ENCODE results near the gene SCAF1.
A peak's percentile ranks its signal among the peaks of the same experiment; 100 is the strongest.

Gene SCAF1

DNA sequence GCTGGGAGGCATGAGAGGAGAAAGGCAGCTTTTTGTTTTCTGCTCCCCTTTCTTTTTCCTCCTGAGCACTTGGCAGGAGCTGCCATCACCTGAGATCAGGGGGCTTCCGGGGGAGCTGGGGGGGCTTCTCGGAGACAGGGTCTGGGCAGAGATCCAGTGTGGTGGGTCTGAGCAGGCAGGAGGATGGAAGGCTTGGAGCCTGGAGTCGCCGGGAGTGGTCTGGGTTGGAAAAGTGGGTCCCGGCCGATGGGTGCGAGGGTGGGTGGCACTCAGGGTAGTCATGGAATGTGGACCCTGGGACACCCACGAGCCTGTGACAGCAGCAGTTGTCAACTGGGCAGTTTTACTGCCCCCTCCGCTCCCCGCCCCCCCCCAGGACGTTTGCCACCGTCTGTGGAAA, 45.1 kb downstream of the SCAF1 start:
- DNase-seq (ENCODE audit: low read depth in 2 of 2) = no peak

DNA sequence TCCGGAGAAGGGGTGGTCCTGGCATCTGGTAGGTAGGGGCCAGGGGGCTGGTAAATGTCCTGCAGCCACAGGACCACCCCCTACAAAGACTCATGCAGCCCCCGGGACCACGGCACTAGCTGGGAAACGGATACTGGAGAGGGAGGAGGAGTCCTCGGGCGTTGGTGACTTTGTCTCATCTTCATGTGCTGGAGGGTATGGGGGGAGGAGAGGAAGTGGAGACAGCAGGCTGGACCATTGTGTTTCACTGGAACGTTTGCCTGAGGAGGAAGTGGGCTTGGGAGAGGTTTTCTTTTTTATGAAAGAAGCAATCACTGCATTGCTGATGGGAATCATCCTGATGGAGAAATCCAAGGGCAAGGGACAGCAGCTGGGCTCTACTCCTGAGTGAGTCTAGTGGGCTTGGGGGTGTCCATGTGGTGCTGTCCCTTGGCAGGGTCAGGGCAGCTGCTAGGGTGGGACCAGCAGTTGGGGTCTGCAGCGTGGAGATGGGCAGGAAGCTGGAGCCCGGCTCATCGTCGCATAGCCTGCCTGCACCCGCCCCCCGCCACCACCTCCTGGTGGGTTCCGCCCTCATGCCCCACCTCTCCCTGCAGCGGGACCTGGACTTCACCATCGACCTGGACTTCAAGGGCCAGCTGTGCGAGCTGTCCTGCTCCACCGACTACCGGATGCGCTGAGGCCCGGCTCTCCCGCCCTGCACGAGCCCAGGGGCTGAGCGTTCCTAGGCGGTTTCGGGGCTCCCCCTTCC, 45.7 kb downstream of the SCAF1 start:
- DNase-seq (ENCODE audit: low read depth in 2 of 2) = no peak

DNA sequence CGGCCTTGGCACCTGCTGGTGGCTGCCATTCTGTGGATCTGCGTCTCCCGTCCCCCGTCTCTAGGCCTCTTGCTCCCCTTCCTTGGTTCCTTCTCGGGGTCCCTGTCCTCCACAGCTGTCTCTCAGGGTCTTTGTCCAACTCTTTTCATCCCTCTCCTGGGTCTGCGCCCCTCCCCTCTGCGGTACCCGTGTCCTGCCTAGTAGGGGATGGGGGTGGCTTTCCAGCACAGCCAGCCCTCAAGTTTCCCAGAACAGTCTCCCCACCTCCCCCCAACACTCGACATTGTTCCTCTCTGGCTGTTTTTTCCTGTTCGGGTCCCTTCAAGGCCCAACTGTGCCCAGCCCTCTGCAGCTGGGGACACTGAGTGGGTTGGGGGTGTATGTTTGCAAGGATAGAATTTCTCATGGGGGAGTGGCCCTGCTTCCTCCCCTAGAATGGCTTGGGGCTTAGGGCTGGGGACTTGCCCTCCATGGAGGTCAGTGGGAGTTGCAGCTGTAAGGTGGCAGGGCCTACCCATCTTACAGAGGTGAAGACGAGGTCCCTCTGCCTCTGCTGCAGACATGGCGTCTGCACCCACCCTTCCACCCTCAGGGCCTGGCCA, 46.6 kb downstream of the SCAF1 start:
- DNase-seq (ENCODE audit: low read depth in 2 of 2) = no peak

DNA sequence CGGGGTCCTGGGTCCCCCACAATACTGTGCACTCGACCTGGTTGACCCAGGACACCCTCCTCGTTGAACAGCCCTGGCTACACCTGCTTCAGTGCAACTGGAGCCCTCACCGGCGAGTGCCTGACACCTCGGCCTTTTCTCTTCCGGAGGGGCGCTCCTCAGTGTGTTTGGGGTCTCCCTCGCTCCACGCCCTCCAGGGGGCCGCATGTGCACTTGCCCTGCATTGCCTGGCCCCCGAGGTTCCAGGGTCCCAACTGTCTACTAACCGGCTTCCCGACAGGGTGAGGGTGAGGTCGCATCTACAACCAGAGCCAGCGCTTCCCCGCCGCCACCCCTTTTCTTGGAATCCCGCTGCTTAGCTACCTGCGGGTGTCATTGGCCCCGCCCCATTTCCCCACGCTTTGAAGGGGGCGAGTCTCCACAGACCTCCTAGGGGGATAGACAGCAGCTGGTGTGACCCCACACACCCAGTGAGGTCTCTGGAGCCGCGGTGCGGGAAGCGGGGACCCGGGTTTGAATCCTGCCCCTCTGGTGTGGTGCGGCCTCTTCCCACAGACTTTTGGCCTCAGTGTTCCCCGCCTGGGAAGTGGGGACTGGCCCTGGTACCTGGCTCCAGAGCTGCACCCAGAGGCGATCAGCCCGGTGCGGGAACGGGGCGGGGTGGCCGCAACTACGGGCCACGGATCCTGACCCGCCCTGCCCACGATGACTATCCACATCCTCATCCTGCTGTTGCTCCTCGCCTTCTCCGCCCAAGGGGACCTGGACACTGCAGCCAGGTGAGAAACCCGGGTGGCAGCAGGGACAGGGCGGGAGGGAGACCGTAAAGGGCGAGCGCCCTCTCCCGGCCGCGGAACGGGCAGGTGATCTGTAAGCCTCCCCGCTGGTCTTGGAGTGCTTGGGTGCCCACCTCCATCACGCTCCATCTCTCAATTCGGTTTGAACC, 47.4 kb downstream of the SCAF1 start, which contains the start of gene ADM5:
Gene ADM5 (plus strand): TSS at position 462 of the 946 bp plus-strand sequence. CDS start 244 bp downstream, at position 706.
- DNase-seq (ENCODE audit: low read depth in 2 of 2) = no peak

DNA sequence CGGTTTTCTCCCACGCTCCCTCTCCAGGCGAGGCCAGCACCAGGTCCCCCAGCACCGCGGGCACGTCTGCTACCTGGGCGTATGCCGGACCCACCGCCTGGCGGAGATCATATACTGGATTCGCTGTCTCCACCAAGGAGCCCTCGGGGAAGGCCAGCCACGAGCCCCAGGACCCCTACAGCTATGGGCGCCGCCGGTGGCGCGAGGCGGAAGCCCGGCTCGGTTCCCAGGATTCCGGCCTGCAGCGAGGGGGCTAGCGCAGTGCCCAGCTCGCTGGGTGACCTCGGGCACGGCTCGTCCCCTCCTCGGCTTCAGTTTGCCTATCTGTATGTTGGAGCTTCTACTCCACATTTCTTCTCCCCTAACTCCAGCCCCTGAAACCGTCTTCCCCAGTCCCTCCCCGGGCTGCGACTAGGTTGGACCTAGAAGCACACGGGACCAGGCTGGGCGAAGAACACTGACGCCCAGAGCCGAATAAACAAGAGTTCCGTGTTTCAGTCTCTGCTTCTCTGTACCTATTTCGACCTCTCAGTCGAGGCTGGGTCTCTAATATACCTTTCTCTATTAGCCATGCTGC, 48.2 kb downstream of the SCAF1 start:
- DNase-seq (ENCODE audit: low read depth in 2 of 2) = no peak

DNA sequence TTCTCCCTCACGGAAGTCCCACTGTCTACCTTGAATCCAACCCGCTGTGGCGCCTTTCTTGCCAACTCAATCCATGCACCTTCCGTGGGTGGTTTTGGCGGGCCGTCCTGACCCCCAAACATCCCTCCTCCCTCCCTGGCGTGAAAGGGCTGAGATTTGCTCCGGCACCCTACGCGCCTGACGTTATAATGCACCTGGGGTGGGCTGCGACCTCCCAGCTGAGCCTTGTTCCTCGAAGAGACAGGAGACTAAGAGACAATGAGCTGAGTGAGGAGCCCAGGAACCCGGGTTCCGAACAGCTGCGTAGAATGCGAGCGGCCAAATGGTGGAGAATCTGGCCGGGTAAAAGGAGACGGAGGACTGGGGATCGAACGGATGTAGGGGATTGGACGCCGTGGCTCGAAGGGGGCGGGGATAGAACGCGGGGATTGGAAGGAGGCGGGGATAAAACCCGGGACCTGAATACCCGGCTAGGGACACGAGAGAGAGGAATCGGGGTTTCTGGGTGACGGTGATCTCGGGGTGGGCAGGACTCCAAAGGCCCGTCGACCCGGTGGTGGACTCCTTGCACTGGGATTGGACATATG, 48.7 kb downstream of the SCAF1 start, which contains the start of gene CPT1C:
Gene CPT1C (plus strand): TSS at position 461 of the 587 bp plus-strand sequence. CDS start 1,137 bp downstream, outside the sequence.
- DNase-seq (ENCODE audit: low read depth in 2 of 2) = peak in 1 of 2 experiments; percentile 63

DNA sequence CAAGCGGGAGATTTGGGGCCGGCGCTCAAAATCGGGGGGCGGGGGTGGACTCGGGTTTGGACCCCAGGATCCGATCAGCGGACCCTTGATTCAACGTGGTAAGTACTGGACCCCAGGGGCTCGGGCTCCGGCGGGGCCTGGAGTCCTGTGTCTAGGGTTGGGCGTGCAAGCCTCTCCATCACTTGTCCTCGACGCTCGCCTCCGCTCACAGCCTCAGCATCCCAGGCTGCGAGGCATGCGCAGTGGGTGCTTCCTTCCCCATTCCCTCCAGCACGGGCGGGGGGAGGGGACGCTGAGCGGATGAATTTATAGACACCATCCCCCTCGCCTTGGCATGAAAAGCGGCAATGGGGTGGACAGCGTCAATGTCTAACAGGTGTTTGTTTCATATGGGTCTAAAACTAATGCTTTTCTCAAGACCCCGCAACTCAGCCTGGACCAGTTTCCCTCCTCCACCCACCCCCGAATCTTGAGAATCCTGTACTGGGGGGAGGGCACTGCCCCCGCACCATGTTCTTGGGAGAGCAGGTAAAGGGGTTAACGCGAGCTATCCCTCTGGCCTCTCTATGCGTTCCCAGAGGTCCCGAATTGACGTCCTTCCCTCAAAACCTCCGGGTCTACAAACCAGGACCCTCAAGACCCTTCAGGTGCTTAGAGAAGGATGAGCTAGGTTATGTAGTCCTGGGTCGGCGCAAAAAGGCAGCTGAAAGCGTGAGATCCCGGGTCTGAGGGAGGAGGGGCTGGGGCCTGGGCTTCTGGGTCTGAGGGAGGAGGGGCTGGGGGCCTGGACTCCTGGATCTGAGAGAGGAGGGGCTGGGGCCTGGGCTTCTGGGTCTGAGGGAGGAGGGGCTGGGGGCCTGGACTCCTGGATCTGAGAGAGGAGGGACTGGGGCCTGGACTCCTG, 49.5 kb downstream of the SCAF1 start:
- DNase-seq (ENCODE audit: low read depth in 2 of 2) = peak in 1 of 2 experiments; percentile 48

DNA sequence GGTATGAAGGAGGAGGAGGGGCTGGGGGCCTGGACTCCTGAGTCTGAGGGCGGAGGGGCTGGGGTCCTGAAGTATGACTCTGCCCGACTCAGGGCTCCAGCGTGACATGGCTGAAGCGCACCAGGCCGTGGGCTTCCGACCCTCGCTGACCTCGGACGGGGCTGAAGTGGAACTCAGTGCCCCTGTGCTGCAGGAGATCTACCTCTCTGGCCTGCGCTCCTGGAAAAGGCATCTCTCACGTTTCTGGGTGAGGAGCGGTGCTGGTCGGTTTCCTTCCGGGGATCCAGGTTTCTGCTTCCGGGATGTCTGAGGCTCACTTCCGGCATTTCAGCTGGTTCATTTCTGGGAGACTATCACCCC, 50.1 kb downstream of the SCAF1 start:
- DNase-seq (ENCODE audit: low read depth in 2 of 2) = no peak

DNA sequence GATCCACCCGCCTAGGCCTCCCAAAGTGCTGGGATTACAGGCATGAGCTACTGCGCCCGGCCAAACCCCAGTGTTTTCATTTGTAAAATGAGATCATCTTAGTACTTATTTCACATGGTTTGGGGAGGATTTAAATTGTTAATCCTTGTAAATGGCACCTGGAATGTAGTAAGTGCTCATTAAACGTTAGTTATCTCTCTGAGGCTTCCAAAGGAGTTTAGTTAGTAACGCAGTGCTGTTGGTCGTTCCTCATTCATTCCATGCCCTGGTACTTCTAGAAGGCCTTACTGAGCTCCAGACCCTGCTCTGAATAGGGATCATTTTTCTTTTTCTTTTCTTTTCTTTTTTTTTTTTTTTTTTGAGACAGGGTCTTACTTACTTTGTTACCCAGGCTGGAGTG, 54.1 kb downstream of the SCAF1 start:
- no peak for DNase-seq (ENCODE audit: low read depth in 2 of 2)

DNA sequence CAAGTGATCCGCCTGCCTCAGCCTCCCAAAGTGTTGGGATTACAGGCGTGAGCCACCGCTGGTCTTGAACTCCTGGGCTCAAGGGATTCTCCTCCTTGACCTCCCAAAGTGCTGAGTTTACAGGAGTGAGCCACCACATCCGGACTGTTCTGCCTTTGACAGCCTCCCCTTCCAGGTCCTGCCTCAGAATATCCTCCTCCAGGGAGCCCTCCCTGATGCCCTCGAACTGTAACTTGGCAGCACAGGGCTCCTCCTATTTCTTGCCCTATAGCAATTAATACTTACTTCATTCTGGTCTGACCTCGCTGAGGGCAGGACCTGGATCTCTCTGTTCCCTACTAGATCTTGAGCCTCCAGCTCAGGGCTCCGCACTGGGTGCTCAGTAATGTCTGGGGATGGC, 54.9 kb downstream of the SCAF1 start:
- no peak for DNase-seq (ENCODE audit: low read depth in 2 of 2)

DNA sequence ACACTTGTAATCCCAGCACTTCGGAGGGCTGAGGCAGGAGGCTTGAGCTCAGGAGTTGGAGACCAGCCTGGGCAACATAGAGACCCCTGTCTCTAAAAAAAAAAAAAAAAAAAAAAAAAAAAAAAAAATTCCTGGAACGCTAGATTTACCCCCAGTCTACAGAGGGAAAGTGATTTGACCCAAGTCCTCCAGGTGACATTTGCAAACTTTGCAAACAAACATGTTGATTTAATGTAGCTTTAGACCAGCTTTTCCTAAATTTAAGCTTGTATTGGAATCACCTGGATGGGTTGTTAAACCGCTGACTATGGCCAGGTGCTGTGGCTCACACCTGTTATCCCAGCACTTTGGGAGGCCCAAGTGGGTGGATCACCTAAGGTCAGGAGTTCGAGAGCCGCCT, 57.4 kb downstream of the SCAF1 start:
- no peak for DNase-seq (ENCODE audit: low read depth in 2 of 2)

DNA sequence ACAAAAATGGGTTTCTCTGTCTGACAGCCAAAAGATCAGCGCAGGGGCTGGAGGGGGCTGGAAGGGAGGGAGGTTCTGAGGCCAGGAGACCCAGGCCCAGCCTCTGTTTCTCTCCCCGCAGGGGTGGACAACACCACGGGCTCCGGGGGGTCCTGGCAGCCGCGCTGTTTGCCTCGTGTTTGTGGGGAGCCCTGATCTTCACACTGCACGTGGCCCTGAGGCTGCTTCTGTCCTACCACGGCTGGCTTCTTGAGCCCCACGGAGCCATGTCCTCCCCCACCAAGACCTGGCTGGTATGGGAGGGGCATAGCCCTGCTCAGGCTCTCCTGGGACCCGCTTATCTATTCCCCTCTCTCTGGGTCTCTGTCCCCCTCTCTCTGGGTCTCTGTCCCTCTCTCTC, 58.6 kb downstream of the SCAF1 start:
- DNase-seq (ENCODE audit: low read depth in 2 of 2) = no peak

DNA sequence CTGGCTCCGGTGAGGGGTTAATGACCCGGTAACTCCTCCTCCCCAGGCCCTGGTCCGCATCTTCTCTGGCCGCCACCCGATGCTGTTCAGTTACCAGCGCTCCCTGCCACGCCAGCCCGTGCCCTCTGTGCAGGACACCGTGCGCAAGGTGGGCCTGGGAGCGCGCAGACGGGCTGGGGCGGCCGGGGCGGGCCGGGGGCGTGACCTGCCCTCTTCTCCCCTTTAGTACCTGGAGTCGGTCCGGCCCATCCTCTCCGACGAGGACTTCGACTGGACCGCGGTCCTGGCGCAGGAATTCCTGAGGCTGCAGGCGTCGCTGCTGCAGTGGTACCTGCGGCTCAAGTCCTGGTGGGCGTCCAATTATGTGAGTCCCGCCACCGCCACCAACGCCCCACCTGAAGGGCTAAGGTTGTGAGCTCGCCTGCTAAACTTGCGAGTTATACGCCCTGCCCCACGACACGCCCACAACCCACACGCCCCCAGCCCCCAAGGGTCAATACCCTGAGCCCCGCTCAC, 59.3 kb downstream of the SCAF1 start:
- DNase-seq (ENCODE audit: low read depth in 2 of 2) = no peak

DNA sequence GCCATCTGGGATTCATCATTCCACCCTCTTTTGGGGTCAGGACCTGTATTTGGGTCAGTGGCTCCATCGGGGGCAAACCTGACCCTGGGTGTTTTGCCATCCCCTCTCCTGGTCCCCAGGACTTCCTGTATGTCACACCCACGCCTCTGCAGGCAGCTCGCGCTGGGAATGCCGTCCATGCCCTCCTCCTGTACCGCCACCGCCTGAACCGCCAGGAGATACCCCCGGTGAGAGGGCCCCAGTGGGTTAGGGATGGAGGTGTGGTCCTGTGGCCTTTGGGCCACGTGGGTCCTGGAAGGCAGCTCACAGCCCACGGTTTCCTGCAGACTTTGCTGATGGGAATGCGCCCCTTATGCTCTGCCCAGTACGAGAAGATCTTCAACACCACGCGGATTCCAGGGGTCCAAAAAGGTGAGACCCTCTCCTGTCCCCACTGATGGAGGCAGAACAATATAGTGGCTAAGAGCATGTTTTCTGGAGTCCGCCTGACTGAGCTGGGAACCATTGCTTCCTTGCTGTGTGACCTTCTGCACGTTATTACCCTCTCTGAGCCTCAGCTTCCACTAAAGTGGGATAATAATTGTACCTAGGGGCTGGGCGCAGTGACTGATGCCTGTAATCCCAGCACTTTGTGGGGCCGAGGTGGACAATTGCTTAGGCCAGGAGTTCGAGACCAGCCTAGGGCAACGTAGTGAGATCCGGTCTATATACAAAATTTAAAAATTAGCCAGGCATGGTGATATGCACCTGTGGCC, 63.1 kb downstream of the SCAF1 start:
- no peak for DNase-seq (ENCODE audit: low read depth in 2 of 2)

DNA sequence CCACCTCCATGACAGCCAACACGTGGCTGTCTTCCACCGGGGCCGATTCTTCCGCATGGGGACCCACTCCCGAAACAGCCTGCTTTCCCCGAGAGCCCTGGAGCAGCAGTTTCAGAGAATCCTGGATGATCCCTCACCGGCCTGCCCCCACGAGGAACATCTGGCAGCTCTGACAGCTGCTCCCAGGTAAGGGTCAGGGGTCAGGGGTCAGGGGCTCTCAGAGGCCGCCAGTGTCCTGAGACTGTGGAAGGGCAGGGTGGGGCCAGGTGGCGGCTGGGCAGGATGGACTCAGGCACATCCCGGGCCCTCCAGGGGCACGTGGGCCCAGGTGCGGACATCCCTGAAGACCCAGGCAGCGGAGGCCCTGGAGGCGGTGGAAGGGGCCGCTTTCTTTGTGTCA, 63.9 kb downstream of the SCAF1 start:
- no peak for DNase-seq (ENCODE audit: low read depth in 2 of 2)
